Ovary (tissue), 9 donors: Measurements from ENCODE around the gene UBXN4. TPM values are rescaled to one million over a fixed set of nuclear protein-coding genes. Genes with fewer than 3 reads are reported as not detected.

Source experiments
- DNase-seq, 5 donors: peaks; one replicate each; pipeline ENCODE4 v3.0.0-alpha.2; 2019 to 2020
- H3K27ac ChIP-seq, 2 donors: fragments of 200-600 bp; one replicate each; pipeline versions ENCODE4 v1.5.1 to v1.8.0; 2019 to 2022
- H3K27me3 ChIP-seq: fragments of 200-600 bp; one replicate; pipeline ENCODE4 v1.8.0; 2022
- H3K36me3 ChIP-seq: fragments of 200-600 bp; sonication (generic); one replicate; pipeline ENCODE4 v1.5.1; 2019
- H3K4me1 ChIP-seq: one replicate; pipeline ENCODE4 v1.8.1; 2013; ENCODE audit warnings: mild to moderate bottlenecking, moderate library complexity; ENCODE audit not compliant: insufficient read depth
- H3K4me3 ChIP-seq: fragments of 200-600 bp; sonication (generic); one replicate; pipeline ENCODE4 v1.5.1; 2017
- H3K9me3 ChIP-seq, 2 donors: fragments of 200-600 bp in 1 of 2; sonication (generic) in 1 of 2; one replicate each; pipeline versions ENCODE4 v1.5.1 to v1.8.1; 2013 to 2019; ENCODE audit warnings: mild to moderate bottlenecking in 1 of 2, moderate library complexity in 1 of 2
- EP300 ChIP-seq: sonication (generic); formaldehyde crosslinking; IDR thresholded peaks from one replicate; pipeline ENCODE4 v1.6.1; 2017; ENCODE audit warnings: antibody characterized with exemption
- POLR2A ChIP-seq: fragments of 450-650 bp; IDR thresholded peaks from one replicate; pipeline ENCODE4 v1.6.1; 2017; ENCODE audit warnings: antibody characterized with exemption, mild to moderate bottlenecking, moderate library complexity
- WGBS, 3 donors: extraction: QIAGEN DNeasy Blood & Tissue Kit in 1 of 3; methylation state at CpG; one replicate each; pipeline versions ENCODE4 v1.1.5 to v1.1.7; 2013 to 2017; 5-methylcytosine and 5-hydroxymethylcytosine counted together
- intact Hi-C, 4 donors: fragments of 100-400 bp; cut with DNase I; formaldehyde crosslinking; loops; one replicate each; pipeline versions ENCODE4 v1.11.0 to v1.15.1; 2022 to 2023
- polyA plus RNA-seq, 2 donors: library from polyadenylated mRNA; stranded (reverse); fragments of 200-250 nt in 1 of 2; fragments of 350-450 nt in 1 of 2; fragmentation: Illumina TruSeq in 1 of 2; extraction: RNeasy Lipid Tissue Mini Kit (QIAGEN cat#74804) in 1 of 2; gene quantifications; one replicate each; pipeline ENCODE4 v1.2.3, GENCODE V29; 2013 to 2014
- total RNA-seq, 7 donors: library from RNA; depleted of rRNA in 2 of 7; stranded (reverse); fragments of >200 nt in 2 of 7; fragmentation: NEBNext Ultra II Directional in 3 of 7; extraction: Animal tissue kit (Norgen Biotek cat#: 25700) in 3 of 7; gene quantifications; one replicate each; pipeline versions ENCODE4 v1.1.0 to v1.2.4, GENCODE V29; 2016 to 2023
- TF ChIP-seq, protein P1 (sequence below), 3 donors: fragments of 450-650 bp in 2 of 3; fragments of 200-600 bp in 1 of 3; IDR thresholded peaks; one replicate each; pipeline versions ENCODE4 v1.5.1 to v1.8.0; 2016 to 2022; ENCODE audit warnings: antibody characterized with exemption in 3 of 3, mild to moderate bottlenecking in 1 of 3
- donor health status: DM: no; HTN: no; CAD: no; lungs with moderate emphysema.
- donor health status: DM: no; HTN: no; CAD: no.
- donor health status: Bipolar disorder and iron deficiency.
- donor health status: DM: yes; HTN: yes; CAD: no.
- donor health status: DM: no; HTN: no; CAD: no.
- donor health status: DM: yes; HTN: yes; CAD: no.

UBXN4 gene
- total and polyA plus RNA-seq, 9 donors: 46.6 to 101 (median 82.0) TPM

DNA sequence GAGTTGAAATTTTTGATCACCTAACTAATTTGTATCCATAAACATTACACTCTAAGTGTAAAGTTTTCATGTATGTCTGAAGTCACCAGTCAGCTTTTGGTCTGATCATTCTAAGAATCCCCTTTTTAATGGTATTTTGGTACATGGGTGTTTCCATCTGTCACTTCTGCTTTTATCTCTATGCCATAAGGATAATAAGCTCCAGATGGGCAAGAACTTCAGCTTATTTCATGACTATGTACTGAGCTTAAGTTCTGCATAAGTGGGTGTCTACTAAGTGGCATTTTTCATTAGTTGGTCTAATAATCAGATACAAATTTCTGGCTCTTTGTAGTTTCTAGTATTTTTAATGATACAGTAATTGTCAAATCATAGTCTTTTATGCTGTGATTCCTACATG, 20.4 kb downstream of the UBXN4 start:
- no peak for TF ChIP-seq POLR2A
- TF ChIP-seq, protein P1, sequence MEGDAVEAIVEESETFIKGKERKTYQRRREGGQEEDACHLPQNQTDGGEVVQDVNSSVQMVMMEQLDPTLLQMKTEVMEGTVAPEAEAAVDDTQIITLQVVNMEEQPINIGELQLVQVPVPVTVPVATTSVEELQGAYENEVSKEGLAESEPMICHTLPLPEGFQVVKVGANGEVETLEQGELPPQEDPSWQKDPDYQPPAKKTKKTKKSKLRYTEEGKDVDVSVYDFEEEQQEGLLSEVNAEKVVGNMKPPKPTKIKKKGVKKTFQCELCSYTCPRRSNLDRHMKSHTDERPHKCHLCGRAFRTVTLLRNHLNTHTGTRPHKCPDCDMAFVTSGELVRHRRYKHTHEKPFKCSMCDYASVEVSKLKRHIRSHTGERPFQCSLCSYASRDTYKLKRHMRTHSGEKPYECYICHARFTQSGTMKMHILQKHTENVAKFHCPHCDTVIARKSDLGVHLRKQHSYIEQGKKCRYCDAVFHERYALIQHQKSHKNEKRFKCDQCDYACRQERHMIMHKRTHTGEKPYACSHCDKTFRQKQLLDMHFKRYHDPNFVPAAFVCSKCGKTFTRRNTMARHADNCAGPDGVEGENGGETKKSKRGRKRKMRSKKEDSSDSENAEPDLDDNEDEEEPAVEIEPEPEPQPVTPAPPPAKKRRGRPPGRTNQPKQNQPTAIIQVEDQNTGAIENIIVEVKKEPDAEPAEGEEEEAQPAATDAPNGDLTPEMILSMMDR (IDR thresholded peaks at IDR 0.05): no peak
- Histone ChIP-seq H3K9me3 (peaks cover 0 to 4% of the 10 kb centered on the region in 2 donors), H3K4me3 (no peak overlapping the region), H3K27me3 (no peaks in the 10 kb centered on the region), H3K36me3 (no peaks in the 10 kb centered on the region), H3K4me1 (no peaks in the 10 kb centered on the region), H3K27ac (no peak overlapping the region)
- no peak for DNase-seq
- intact Hi-C loops: no loop called here

DNA sequence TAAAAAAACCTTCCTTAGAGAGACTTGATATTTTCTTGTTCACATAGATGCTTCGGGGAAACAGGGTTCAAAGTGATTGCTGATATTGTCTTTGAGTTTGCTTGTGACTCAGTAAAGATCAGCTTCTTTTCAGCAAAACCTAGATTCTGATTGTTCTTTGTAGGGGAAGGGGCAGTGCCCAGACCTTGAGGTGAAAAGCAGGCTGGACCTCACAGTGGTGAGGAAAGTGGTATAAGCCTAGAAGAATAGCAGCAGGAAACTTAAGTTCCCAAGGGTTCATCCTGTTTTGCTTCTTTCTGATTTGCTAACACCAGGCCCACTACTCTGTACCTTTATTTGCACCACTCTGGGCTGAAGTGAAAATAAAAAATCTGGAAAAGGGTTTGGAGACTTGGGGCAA, 20.9 kb downstream of the UBXN4 start:
- Histone ChIP-seq H3K36me3 (no peaks in the 10 kb centered on the region), H3K4me3 (no peak overlapping the region), H3K27me3 (no peaks in the 10 kb centered on the region), H3K27ac (no peak overlapping the region), H3K4me1 (no peaks in the 10 kb centered on the region), H3K9me3 (peaks cover 0 to 1% of the 10 kb centered on the region in 2 donors)
- no peak for DNase-seq
- intact Hi-C loops: no loop called here
- WGBS, 3 donors: 98 to 100% (median 99%) methylated on average over 1 of the region's 1 CpG
- TF ChIP-seq POLR2A: no peak
- TF ChIP-seq, protein P1 (IDR thresholded peaks at IDR 0.05): no peak
- TF ChIP-seq EP300: no peak

DNA sequence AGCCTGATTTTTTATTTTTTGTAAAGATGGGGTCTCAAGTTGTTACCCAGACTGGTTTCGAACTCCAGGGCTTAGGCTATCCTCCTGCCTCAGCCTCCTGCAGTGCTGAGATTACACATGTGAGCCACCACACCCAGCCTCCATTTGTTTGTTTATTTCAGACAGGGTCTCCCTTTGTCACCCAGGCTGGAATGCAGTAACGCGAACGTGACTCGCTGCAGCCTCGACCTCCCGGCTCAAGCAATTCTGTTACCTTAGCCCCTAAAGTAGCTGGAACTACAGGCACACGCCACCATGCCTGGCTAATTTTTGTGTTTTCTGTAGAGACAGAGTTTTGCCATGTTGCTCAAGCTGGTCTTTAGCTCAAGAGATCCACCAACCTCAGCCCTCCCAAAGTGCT, 27.2 kb downstream of the UBXN4 start:
- Histone ChIP-seq H3K4me1 (no peaks in the 10 kb centered on the region), H3K9me3 (peaks cover 0 to 4% of the 10 kb centered on the region in 2 donors), H3K27me3 (no peaks in the 10 kb centered on the region), H3K27ac (no peak overlapping the region), H3K4me3 (no peak overlapping the region), H3K36me3 (no peaks in the 10 kb centered on the region)
- intact Hi-C loops: no loop called here
- TF ChIP-seq, protein P1 (IDR thresholded peaks at IDR 0.05): no peak
- TF ChIP-seq POLR2A (no peak), EP300 (no peak)
- WGBS, 3 donors: 95 to 97% (median 95%) methylated on average over 8 of the region's 8 CpGs
- no peak for DNase-seq

DNA sequence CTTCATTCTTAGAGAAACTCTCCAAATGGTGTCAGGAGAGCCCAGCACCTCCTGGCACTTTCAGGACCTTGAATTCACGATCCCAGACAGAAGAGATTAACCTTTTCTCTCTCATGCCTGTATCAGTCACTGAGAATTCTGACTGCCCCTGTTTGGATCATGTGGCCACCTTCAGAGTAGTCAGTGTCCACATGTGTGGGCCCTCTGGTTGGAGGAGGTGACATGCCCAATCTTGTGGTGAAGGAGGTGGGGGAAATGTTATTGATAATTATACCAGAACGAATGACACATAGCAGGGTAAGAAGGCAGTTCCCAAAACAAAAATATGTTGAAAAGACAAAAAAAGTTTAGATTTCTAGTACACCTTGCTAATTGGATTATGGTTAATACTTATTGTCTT, 31.7 kb downstream of the UBXN4 start:
- intact Hi-C loops: no loop called here
- H3K27me3 ChIP-seq: no peaks in the 10 kb centered on the region
- H3K9me3 ChIP-seq: peaks cover 0 to 4% of the 10 kb centered on the region in 2 donors
- no peak overlapping the region for H3K27ac ChIP-seq
- WGBS, 3 donors: 83 to 92% (median 90%) methylated on average over 2 of the region's 2 CpGs
- no peak for TF ChIP-seq POLR2A
- no peak overlapping the region for H3K4me3 ChIP-seq
- no peaks in the 10 kb centered on the region for H3K4me1 ChIP-seq
- H3K36me3 ChIP-seq: no peaks in the 10 kb centered on the region
- DNase-seq: no peak

DNA sequence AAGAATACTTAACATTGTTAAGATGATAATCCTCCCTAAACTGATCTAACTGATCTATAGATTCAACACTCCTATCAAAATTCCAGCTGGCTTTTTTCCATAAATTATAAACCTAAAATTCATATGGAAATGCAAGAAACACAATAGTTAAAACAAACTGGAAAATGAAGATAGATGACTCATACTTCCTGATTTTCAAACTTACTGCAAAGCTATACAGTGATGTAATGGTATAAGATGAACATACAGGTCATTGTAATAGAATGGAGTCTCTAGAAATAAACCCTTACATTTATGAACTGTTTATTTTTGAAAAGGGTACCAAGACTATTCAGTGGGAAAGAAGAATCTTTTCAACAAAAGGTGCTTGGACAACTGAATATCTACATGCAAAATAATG, 32.3 kb downstream of the UBXN4 start:
- DNase-seq: no peak
- Histone ChIP-seq H3K36me3 (no peaks in the 10 kb centered on the region), H3K4me3 (no peak overlapping the region), H3K9me3 (peaks cover 0 to 4% of the 10 kb centered on the region in 2 donors), H3K27me3 (no peaks in the 10 kb centered on the region), H3K4me1 (no peaks in the 10 kb centered on the region), H3K27ac (no peak overlapping the region)
- intact Hi-C loops: no loop called here
- TF ChIP-seq, protein P1 (IDR thresholded peaks at IDR 0.05): no peak
- TF ChIP-seq POLR2A (no peak), EP300 (no peak)
